ENCODE results near the gene ARID3C.

The ARID3C gene

GRCh38 chr9:34610434-34611206, 18.2 kb downstream of the ARID3C start:
- TF ChIP-seq CTCF (IDR thresholded peaks at IDR 0.05; ENCODE audit: control insufficient read depth, insufficient read depth, low read depth, low read length, missing control alignments), result no peak
- DNase-seq (ENCODE audit: low read depth), result no peak

GRCh38 chr9:34607331-34607730, 21.5 kb downstream of the ARID3C start:
- H3K4me3 ChIP-seq (ENCODE audit: control insufficient read depth, low read depth, low read length), result no peak overlapping the region
- DNase-seq (ENCODE audit: low read depth), result no peak
- no peak for TF ChIP-seq CTCF (IDR thresholded peaks at IDR 0.05; ENCODE audit: control insufficient read depth, insufficient read depth, low read depth, low read length, missing control alignments)

More at GRCh38 chr9:34610434-34611206, 18.2 kb downstream of the ARID3C start:
- no peak overlapping the region for H3K4me3 ChIP-seq (ENCODE audit: control insufficient read depth, low read depth, low read length)

- no peak for DNase-seq (ENCODE audit: low read depth)
- H3K4me3 ChIP-seq (ENCODE audit: control insufficient read depth, low read depth, low read length), result no peak overlapping the region
- TF ChIP-seq CTCF (IDR thresholded peaks at IDR 0.05; ENCODE audit: control insufficient read depth, insufficient read depth, low read depth, low read length, missing control alignments), result no peak
Measured at GRCh38 chr9:34606905-34607304, 22.0 kb downstream of the ARID3C start.

DNA sequence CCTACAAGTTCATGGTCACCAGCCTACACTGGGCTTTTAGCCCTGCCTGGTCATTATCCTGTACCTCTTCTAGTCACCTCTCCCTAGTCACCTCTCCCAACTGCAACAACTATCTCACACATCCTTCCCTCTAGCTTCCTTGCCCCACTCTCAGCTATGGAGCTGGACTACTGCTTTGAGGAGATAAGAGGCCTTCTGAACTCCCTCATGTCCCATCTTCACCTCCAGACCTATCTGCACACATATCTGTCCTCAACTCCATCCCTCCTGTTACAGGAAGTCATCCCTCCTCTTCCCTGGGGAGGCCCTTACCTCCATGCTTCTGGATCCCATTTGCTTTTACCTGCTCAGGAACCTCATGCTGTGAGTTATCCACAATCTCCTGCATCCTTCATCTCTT, 22.7 kb downstream of the ARID3C start:
- H3K4me3 ChIP-seq (ENCODE audit: control insufficient read depth, low read depth, low read length), result no peak overlapping the region
- TF ChIP-seq CTCF (IDR thresholded peaks at IDR 0.05; ENCODE audit: control insufficient read depth, insufficient read depth, low read depth, low read length, missing control alignments), result no peak
- DNase-seq (ENCODE audit: low read depth), result no peak

DNA sequence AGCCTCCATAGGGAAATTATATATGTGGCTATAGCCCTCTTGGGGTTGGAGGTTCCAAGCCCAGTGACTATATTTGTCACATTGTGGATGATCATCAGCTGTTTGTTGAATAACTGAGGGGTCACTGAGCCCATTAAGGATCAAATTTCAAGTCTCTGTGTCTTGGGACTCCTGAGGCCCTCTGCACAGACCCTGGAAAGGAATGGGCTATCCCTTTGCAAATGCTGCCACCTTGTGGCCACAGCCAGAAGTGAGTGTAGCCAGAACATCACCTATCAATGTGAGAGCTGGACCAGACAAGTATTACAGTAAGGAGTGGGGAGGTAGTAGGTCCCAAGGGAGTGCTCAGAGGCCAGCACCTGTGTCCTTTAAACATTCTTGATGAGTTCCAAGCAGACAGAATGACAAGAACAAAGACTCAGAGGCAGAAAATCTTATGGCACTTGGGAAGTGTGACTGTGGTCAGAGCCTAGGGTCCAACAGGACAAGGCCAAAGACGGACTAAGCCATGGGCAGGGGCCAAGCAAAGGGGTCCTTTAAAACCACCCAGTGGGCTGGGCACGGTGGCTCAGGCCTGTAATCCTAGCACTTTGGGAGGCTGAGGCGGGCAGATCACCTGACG, 25.1 kb downstream of the ARID3C start:
- TF ChIP-seq CTCF (IDR thresholded peaks at IDR 0.05; ENCODE audit: control insufficient read depth, insufficient read depth, low read depth, low read length, missing control alignments), result peak; percentile 88
- no peak for DNase-seq (ENCODE audit: low read depth)
- H3K4me3 ChIP-seq (ENCODE audit: control insufficient read depth, low read depth, low read length), result no peak overlapping the region

DNA sequence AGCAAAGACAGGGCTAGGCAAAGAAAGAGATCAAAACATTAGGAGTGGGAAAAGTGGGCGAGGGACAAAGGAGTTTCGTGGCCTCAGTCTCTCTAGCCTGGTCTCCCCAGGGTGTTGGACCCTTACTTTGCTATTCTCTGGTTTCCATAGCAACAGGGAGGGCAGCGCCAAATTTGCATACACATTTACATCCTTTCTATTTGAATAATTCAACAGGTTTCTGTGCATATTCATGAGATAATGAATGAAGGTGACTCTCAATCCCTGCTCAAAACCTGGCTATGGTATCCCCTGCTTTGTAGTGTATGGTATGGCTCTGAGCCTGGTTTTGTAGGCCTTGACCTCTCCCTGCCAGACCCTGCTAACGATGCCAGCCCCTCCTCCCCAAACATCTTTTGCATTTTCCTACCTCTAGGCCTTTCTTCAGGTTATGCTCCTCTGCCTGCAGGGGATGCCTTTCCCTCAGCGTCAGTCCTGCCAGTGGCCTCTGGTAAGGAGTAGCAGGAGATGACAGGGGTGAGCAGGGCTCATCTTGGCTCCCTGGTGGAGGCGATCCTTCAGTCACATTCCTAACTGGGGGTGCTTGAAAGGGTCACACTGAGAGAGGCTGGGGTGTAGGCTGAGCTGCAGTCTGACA, 26.8 kb downstream of the ARID3C start:
- H3K4me3 ChIP-seq (ENCODE audit: control insufficient read depth, low read depth, low read length), result no peak overlapping the region
- DNase-seq (ENCODE audit: low read depth), result no peak
- no peak for TF ChIP-seq CTCF (IDR thresholded peaks at IDR 0.05; ENCODE audit: control insufficient read depth, insufficient read depth, low read depth, low read length, missing control alignments)

Data from AG09309 (cell line).